ENCODE measurements around the gene GPRC5C. TPM values are rescaled to one million over a fixed set of nuclear protein-coding genes. Genes with fewer than 3 reads are reported as not detected.

The GPRC5C gene
- total RNA-seq, 1 donor: 2.9 TPM

DNA sequence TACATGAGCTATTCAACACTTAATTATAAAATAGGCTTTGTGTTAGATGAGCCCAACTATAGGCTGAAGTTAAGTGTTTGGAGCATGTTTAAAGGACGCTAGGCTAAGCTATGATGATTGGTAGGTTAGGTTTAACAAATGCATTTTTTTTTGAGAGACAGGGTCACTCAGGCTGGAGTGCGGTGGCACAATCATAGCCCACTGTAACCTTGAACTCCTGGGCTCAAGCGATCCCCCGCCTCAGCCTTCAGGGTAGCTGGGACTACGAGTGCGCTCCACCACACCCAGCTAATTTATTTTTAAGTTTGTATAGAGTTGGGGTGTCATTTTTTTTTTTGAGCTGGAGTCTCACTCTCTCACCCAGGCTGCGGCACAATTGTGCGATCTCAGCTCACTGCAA is 19.3 kb upstream of the GPRC5C start:
- TF ChIP-seq, protein P1, sequence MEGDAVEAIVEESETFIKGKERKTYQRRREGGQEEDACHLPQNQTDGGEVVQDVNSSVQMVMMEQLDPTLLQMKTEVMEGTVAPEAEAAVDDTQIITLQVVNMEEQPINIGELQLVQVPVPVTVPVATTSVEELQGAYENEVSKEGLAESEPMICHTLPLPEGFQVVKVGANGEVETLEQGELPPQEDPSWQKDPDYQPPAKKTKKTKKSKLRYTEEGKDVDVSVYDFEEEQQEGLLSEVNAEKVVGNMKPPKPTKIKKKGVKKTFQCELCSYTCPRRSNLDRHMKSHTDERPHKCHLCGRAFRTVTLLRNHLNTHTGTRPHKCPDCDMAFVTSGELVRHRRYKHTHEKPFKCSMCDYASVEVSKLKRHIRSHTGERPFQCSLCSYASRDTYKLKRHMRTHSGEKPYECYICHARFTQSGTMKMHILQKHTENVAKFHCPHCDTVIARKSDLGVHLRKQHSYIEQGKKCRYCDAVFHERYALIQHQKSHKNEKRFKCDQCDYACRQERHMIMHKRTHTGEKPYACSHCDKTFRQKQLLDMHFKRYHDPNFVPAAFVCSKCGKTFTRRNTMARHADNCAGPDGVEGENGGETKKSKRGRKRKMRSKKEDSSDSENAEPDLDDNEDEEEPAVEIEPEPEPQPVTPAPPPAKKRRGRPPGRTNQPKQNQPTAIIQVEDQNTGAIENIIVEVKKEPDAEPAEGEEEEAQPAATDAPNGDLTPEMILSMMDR (IDR thresholded peaks at IDR 0.05; ENCODE audit: extremely low read depth, low read depth, low read length): no peak
- Histone ChIP-seq H3K4me2 (ENCODE audit: insufficient read depth, low read length) (no peak overlapping the region), H2AFZ (ENCODE audit: low read length) (no peak overlapping the region), H3K79me2 (ENCODE audit: insufficient read depth, low read length) (no peaks in the 10 kb centered on the region), H3K27me3 (ENCODE audit: insufficient read depth, low read length) (no peaks in the 10 kb centered on the region), H3K27ac (ENCODE audit: low read depth, low read length) (no peak overlapping the region), H3K36me3 (ENCODE audit: insufficient read depth, low read length) (no peaks in the 10 kb centered on the region), H3K4me3 (ENCODE audit: insufficient read depth, low read length) (no peak overlapping the region), H3K4me1 (ENCODE audit: insufficient read depth, low read length) (no peaks in the 10 kb centered on the region), H3K9me3 (ENCODE audit: low read depth, low read length) (no peaks in the 10 kb centered on the region), H4K20me1 (ENCODE audit: insufficient read depth, low read length) (no peaks in the 10 kb centered on the region)
- no peak for DNase-seq (ENCODE audit: insufficient read length, low spot score, missing footprints)

DNA sequence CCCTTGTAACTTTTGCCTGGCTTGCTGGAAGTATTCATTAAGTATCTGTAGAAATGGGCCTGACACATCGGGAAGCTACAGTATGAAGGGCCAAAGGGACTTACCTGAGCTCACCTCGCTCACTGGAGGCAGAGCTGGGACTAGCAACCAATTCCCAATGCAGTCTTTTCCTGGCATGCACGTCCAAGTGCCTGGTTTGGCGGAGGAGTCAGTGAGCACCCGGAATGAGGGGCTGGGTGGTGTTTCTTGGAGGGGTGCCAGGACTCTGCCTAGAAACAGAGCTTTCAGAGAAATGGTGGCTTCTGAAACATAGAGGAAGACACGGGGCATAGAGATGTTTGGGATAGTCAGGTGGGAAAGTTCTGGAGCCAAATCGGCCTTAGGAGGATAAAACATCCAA is 18.4 kb upstream of the GPRC5C start:
- DNase-seq (ENCODE audit: insufficient read length, low spot score, missing footprints): peak; percentile 43
- no peaks in the 10 kb centered on the region for H3K79me2 ChIP-seq (ENCODE audit: insufficient read depth, low read length)

DNA sequence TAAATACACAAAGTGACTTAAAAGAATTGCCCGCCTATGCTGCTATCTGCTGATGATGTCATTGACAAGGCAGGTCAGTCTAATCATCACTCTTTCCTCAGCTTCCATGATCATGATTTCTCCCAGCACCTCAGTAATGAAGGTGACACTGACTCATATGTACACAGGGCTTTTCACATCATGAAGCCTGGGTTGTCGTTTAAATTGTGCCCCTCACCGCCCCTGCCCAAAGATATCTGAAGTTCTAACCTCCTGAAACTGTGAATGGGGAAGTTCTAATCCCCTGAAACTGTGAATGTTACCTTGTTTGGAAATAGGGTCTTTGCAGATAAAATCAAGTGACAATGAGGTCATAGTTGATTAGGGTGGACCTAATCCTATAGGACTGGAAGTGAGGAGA is 17.4 kb upstream of the GPRC5C start:
- Histone ChIP-seq H3K9me3 (ENCODE audit: low read depth, low read length) (no peaks in the 10 kb centered on the region), H3K4me2 (ENCODE audit: insufficient read depth, low read length) (no peak overlapping the region), H3K4me3 (ENCODE audit: insufficient read depth, low read length) (no peak overlapping the region), H3K79me2 (ENCODE audit: insufficient read depth, low read length) (no peaks in the 10 kb centered on the region), H3K27me3 (ENCODE audit: insufficient read depth, low read length) (no peaks in the 10 kb centered on the region), H3K4me1 (ENCODE audit: insufficient read depth, low read length) (no peaks in the 10 kb centered on the region), H3K36me3 (ENCODE audit: insufficient read depth, low read length) (no peaks in the 10 kb centered on the region), H2AFZ (ENCODE audit: low read length) (no peak overlapping the region), H4K20me1 (ENCODE audit: insufficient read depth, low read length) (no peaks in the 10 kb centered on the region), H3K27ac (ENCODE audit: low read depth, low read length) (no peak overlapping the region)
- TF ChIP-seq, protein P1 (IDR thresholded peaks at IDR 0.05; ENCODE audit: extremely low read depth, low read depth, low read length): no peak
- no peak for DNase-seq (ENCODE audit: insufficient read length, low spot score, missing footprints)

More for the DNA sequence above, 18.4 kb upstream of the GPRC5C start:
- Histone ChIP-seq H3K4me1 (ENCODE audit: insufficient read depth, low read length) (no peaks in the 10 kb centered on the region), H3K27me3 (ENCODE audit: insufficient read depth, low read length) (no peaks in the 10 kb centered on the region), H3K4me2 (ENCODE audit: insufficient read depth, low read length) (no peak overlapping the region), H3K4me3 (ENCODE audit: insufficient read depth, low read length) (no peak overlapping the region), H3K36me3 (ENCODE audit: insufficient read depth, low read length) (no peaks in the 10 kb centered on the region), H2AFZ (ENCODE audit: low read length) (no peak overlapping the region), H3K27ac (ENCODE audit: low read depth, low read length) (no peak overlapping the region), H4K20me1 (ENCODE audit: insufficient read depth, low read length) (no peaks in the 10 kb centered on the region), H3K9me3 (ENCODE audit: low read depth, low read length) (no peaks in the 10 kb centered on the region)
- TF ChIP-seq, protein P1 (IDR thresholded peaks at IDR 0.05; ENCODE audit: extremely low read depth, low read depth, low read length): no peak

DNA sequence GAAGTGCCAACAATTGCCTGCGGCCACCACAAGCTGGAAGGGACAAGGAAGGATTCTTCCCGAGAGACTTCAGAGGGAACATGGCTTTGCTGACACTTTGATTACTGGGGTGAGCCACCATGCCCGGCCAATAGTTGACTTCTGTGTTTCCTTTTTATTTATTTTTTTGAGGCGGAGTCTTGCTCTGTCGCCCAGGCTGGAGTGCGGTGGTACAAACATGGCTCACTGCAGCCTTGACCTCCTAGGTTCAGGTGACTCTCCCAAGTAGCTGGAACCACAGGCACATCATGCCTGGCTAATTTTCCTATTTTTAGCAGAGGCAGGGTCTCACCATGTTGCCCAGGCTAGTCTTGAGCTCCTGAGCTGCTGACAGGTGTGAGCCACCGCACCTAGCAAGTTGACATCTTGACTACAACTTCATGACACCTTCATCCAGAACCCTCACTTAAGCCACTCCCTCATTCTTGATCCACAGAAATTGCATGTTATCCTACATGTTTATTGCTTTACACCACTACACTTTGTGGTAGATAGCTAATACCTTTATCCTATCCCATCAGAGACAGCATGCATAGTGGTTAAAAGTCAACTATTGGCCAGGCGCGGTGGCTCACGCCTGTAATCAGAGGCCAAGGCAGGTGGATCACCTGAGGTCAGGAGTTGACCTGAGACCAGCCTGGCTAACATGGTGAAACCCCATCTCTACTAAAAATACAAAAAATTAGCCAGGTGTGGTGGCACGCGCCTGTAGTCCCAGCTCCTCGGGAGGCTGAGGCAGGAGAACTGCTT is 16.1 kb upstream of the GPRC5C start:
- Histone ChIP-seq H3K4me1 (ENCODE audit: insufficient read depth, low read length) (no peaks in the 10 kb centered on the region), H3K4me2 (ENCODE audit: insufficient read depth, low read length) (no peak overlapping the region), H3K27me3 (ENCODE audit: insufficient read depth, low read length) (no peaks in the 10 kb centered on the region), H4K20me1 (ENCODE audit: insufficient read depth, low read length) (no peaks in the 10 kb centered on the region), H3K4me3 (ENCODE audit: insufficient read depth, low read length) (no peak overlapping the region), H3K79me2 (ENCODE audit: insufficient read depth, low read length) (no peaks in the 10 kb centered on the region), H3K9me3 (ENCODE audit: low read depth, low read length) (no peaks in the 10 kb centered on the region), H3K27ac (ENCODE audit: low read depth, low read length) (no peak overlapping the region), H2AFZ (ENCODE audit: low read length) (no peak overlapping the region), H3K36me3 (ENCODE audit: insufficient read depth, low read length) (no peaks in the 10 kb centered on the region)
- DNase-seq (ENCODE audit: insufficient read length, low spot score, missing footprints): no peak
- TF ChIP-seq, protein P1 (IDR thresholded peaks at IDR 0.05; ENCODE audit: extremely low read depth, low read depth, low read length): no peak
